BE2C (cell line): ENCODE measurements around the gene ADAMTS12.

Experiments
- DNase-seq: peaks from one replicate; pipeline ENCODE4 v3.0.0-alpha.2; 2020
- H3K27me3 ChIP-seq: fragments of 250-450 bp; sonication (Bioruptor Pico); 2 replicates; pipeline ENCODE4 v1.5.1; 2020; ENCODE audit warnings: mild to moderate bottlenecking
- H3K36me3 ChIP-seq: fragments of 250-450 bp; sonication (Bioruptor Pico); 2 replicates; pipeline ENCODE4 v1.5.1; 2020; ENCODE audit warnings: mild to moderate bottlenecking
- H3K4me1 ChIP-seq: fragments of 250-450 bp; sonication (Bioruptor Pico); 2 replicates; pipeline ENCODE4 v1.5.1; 2020
- H3K4me3 ChIP-seq: 2 replicates; pipeline ENCODE4 v1.5.1; 2011; ENCODE audit warnings: low read depth, low read length
- H3K9me3 ChIP-seq: fragments of 250-450 bp; sonication (Bioruptor Pico); 2 replicates; pipeline ENCODE4 v1.5.1; 2020
- CTCF ChIP-seq: IDR thresholded peaks from 2 replicates; pipeline ENCODE4 v1.5.1; 2012; ENCODE audit warnings: mild to moderate bottlenecking, low read depth, low read length

ADAMTS12 gene

GRCh38 chr5:33477816-33478215, 414.0 kb downstream of the ADAMTS12 start:
- Histone ChIP-seq H3K36me3 (peaks cover 36% of the 10 kb centered on the region), H3K4me3 (no peak overlapping the region), H3K27me3 (no peaks in the 10 kb centered on the region), H3K9me3 (no peaks in the 10 kb centered on the region), H3K4me1 (no peaks in the 10 kb centered on the region)
- DNase-seq = no peak
- TF ChIP-seq CTCF = no peak

GRCh38 chr5:33476992-33477391, 414.8 kb downstream of the ADAMTS12 start:
- Histone ChIP-seq H3K9me3 (no peaks in the 10 kb centered on the region), H3K4me3 (no peak overlapping the region), H3K4me1 (no peaks in the 10 kb centered on the region), H3K36me3 (peaks cover 42% of the 10 kb centered on the region), H3K27me3 (no peaks in the 10 kb centered on the region)
- DNase-seq = no peak
- TF ChIP-seq CTCF = no peak

- no peak for TF ChIP-seq CTCF
Measured at GRCh38 chr5:33475706-33476105, 416.1 kb downstream of the ADAMTS12 start.

GRCh38 chr5:33474931-33475499, 416.8 kb downstream of the ADAMTS12 start:
- H3K27me3 ChIP-seq = no peaks in the 10 kb centered on the region
- H3K9me3 ChIP-seq = no peaks in the 10 kb centered on the region
- no peaks in the 10 kb centered on the region for H3K4me1 ChIP-seq
- no peak for DNase-seq
- peaks cover 62% of the 10 kb centered on the region for H3K36me3 ChIP-seq
- TF ChIP-seq CTCF = no peak
- H3K4me3 ChIP-seq = no peak overlapping the region

More at GRCh38 chr5:33475706-33476105, 416.1 kb downstream of the ADAMTS12 start:
- no peaks in the 10 kb centered on the region for H3K27me3 ChIP-seq
- no peak for DNase-seq
- H3K9me3 ChIP-seq = no peaks in the 10 kb centered on the region
- peaks cover 55% of the 10 kb centered on the region for H3K36me3 ChIP-seq
- no peak overlapping the region for H3K4me3 ChIP-seq
- no peaks in the 10 kb centered on the region for H3K4me1 ChIP-seq

GRCh38 chr5:33474004-33474403, 417.8 kb downstream of the ADAMTS12 start:
- Histone ChIP-seq H3K4me1 (no peaks in the 10 kb centered on the region), H3K27me3 (no peaks in the 10 kb centered on the region), H3K4me3 (no peak overlapping the region), H3K9me3 (no peaks in the 10 kb centered on the region), H3K36me3 (peaks cover 72% of the 10 kb centered on the region)
- no peak for DNase-seq
- TF ChIP-seq CTCF = no peak
